Tibial nerve (tissue), 3 donors: ENCODE results near the gene UBE2R2.

Source experiments
- POLR2A ChIP-seq, 2 donors: fragments of 450-650 bp; IDR thresholded peaks; one replicate each; pipeline ENCODE4 v1.6.1; 2017; ENCODE audit warnings: antibody characterized with exemption in 2 of 2, mild to moderate bottlenecking in 2 of 2, moderate library complexity in 2 of 2
- TF ChIP-seq, protein P1 (sequence below), 5 experiments: fragments of 200-600 bp in 3 of 5; fragments of 450-650 bp in 2 of 5; sonication (generic) in 3 of 5; IDR thresholded peaks; one replicate each; pipeline ENCODE4 v1.5.1; 2016 to 2019; ENCODE audit warnings: antibody characterized with exemption in 5 of 5, mild to moderate bottlenecking in 3 of 5, moderate library complexity in 2 of 5

DNA sequence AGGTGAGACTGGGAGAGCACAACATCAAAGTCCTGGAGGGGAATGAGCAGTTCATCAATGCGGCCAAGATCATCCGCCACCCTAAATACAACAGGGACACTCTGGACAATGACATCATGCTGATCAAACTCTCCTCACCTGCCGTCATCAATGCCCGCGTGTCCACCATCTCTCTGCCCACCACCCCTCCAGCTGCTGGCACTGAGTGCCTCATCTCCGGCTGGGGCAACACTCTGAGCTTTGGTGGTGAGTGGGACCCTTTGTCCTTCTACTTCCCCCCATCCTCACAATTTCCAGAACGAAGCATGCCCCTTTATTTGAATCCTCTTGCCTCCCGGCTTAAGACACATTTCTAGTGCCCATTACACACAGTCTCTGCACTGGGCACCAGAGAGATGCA, 19.1 kb upstream of the UBE2R2 start:
- TF ChIP-seq, protein P1, sequence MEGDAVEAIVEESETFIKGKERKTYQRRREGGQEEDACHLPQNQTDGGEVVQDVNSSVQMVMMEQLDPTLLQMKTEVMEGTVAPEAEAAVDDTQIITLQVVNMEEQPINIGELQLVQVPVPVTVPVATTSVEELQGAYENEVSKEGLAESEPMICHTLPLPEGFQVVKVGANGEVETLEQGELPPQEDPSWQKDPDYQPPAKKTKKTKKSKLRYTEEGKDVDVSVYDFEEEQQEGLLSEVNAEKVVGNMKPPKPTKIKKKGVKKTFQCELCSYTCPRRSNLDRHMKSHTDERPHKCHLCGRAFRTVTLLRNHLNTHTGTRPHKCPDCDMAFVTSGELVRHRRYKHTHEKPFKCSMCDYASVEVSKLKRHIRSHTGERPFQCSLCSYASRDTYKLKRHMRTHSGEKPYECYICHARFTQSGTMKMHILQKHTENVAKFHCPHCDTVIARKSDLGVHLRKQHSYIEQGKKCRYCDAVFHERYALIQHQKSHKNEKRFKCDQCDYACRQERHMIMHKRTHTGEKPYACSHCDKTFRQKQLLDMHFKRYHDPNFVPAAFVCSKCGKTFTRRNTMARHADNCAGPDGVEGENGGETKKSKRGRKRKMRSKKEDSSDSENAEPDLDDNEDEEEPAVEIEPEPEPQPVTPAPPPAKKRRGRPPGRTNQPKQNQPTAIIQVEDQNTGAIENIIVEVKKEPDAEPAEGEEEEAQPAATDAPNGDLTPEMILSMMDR (IDR thresholded peaks at IDR 0.05) = no peak
- no peak for TF ChIP-seq POLR2A (IDR thresholded peaks at IDR 0.05)
